GM21447 (cell line): ENCODE results near the gene SMAGP.
A peak's percentile ranks its signal among the peaks of the same experiment; 100 is the strongest.
"Not testable (repeated sequence)": the region's sequence is repeated elsewhere in the genome, so short reads cannot be mapped to it uniquely, and the experiment has no call there.

ENCODE experiments used
- ATAC-seq: cut with Tn5 transposase; IDR thresholded peaks from one replicate; pipeline ENCODE4 v1.9.1; 2021; ENCODE audit not compliant: unreplicated experiment

SMAGP gene

GRCh38 chr12:51227112-51227511, 43.1 kb downstream of the SMAGP start:
- not testable (repeated sequence) for ATAC-seq

GRCh38 chr12:51225771-51226170, 44.4 kb downstream of the SMAGP start:
- no peak for ATAC-seq

GRCh38 chr12:51225234-51225633, 45.0 kb downstream of the SMAGP start:
- no peak for ATAC-seq

GRCh38 chr12:51224625-51225024, 45.6 kb downstream of the SMAGP start:
- no peak for ATAC-seq

- ATAC-seq, result no peak
Observed at GRCh38 chr12:51222461-51222860, 47.8 kb downstream of the SMAGP start.

- not testable (repeated sequence) for ATAC-seq
Observed at GRCh38 chr12:51219857-51220256, 50.4 kb downstream of the SMAGP start.

- ATAC-seq, result no peak
Observed at GRCh38 chr12:51219322-51219721, 50.9 kb downstream of the SMAGP start.

GRCh38 chr12:51218607-51219161, 51.5 kb downstream of the SMAGP start:
- ATAC-seq, result no peak

GRCh38 chr12:51217968-51218606, 52.1 kb downstream of the SMAGP start, which contains the start of gene POU6F1:
Gene POU6F1 (minus strand): TSS chr12:51218062. CDS start chr12:51206836, 11,226 bp downstream.
- peak; percentile 72 for ATAC-seq

- peak; percentile 48 for ATAC-seq
Observed at GRCh38 chr12:51217133-51217967, 52.9 kb downstream of the SMAGP start.

GRCh38 chr12:51216642-51217041, 53.6 kb downstream of the SMAGP start:
- no peak for ATAC-seq

GRCh38 chr12:51214895-51215294, 55.3 kb downstream of the SMAGP start:
- ATAC-seq, result no peak

GRCh38 chr12:51210690-51211395, 59.4 kb downstream of the SMAGP start:
- ATAC-seq, result no peak

- no peak for ATAC-seq
Observed at GRCh38 chr12:51209259-51209658, 61.0 kb downstream of the SMAGP start.

- ATAC-seq, result no peak
Observed at GRCh38 chr12:51208016-51208660, 62.1 kb downstream of the SMAGP start.

GRCh38 chr12:51205350-51205749, 64.9 kb downstream of the SMAGP start:
- no peak for ATAC-seq

- ATAC-seq, result no peak
Observed at GRCh38 chr12:51202718-51203117, 67.5 kb downstream of the SMAGP start.

- no peak for ATAC-seq
Observed at GRCh38 chr12:51200806-51201205, 69.4 kb downstream of the SMAGP start.

- no peak for ATAC-seq
Observed at GRCh38 chr12:51200156-51200555, 70.1 kb downstream of the SMAGP start.

- ATAC-seq, result no peak
Observed at GRCh38 chr12:51199366-51199945, 70.8 kb downstream of the SMAGP start.
